GM12878 (cell line): ENCODE data around the gene IFITM2. TPM values are rescaled to one million over a fixed set of nuclear protein-coding genes. Genes with fewer than 3 reads are reported as not detected.

Experiments
- ATAC-seq: fragments of 200-7000 bp; cut with Tn5 transposase; 3 replicates; pipeline ENCODE4 v1.9.1; 2020; ENCODE audit warnings: mild to moderate bottlenecking, moderate library complexity
- BruUV-seq: library from RNA; stranded (reverse); fragments of 400-500 nt; replicated peaks from 2 replicates; lab custom pipeline; 2021; lab: Mats Ljungman, UMichigan
- CTCF ChIA-PET: fragments of 300-600 bp; sonication (Branson Sonifier 250); formaldehyde crosslinking; extraction: SDS; loops from one replicate; lab custom pipeline; 2021; ENCODE audit warnings: inconsistent platforms; lab: Yijun Ruan, JAX
- POLR2A ChIA-PET: fragments of 350-600 bp; formaldehyde crosslinking; extraction: SDS; loops from one replicate; lab custom pipeline; 2021; ENCODE audit warnings: inconsistent platforms; lab: Charles Lee
- RAD21 ChIA-PET: fragments of 300-600 bp; sonication (Branson Sonifier 250); formaldehyde crosslinking; loops from one replicate; lab custom pipeline; 2023; ENCODE audit warnings: antibody characterized with exemption; ENCODE audit not compliant: unreplicated experiment; lab: Charles Lee
- SMC1A ChIA-PET: fragments of 300-600 bp; sonication (Branson Sonifier 250); formaldehyde crosslinking; loops from one replicate; lab custom pipeline; 2023; ENCODE audit not compliant: unreplicated experiment, uncharacterized antibody; lab: Charles Lee
- DNase-seq: peaks from one replicate; pipeline ENCODE4 v3.0.0-alpha.2; 2011; ENCODE audit warnings: low read depth, low spot score
- FAIRE-seq: peaks from 3 replicates; lab custom pipeline; 2011; peaks lifted over from hg19 to GRCh38; lab: Jason Lieb, UNC
- H2AFZ ChIP-seq: 2 replicates; pipeline ENCODE4 v1.6.0; 2011; ENCODE audit warnings: low read depth, low read length, control low read depth; ENCODE audit not compliant: control insufficient read depth
- H3K27ac ChIP-seq: 2 replicates; pipeline ENCODE4 v1.5.1; 2011; ENCODE audit warnings: control low read depth; ENCODE audit not compliant: control insufficient read depth, insufficient read depth
- H3K27me3 ChIP-seq, 2 experiments: replicated peaks in 1 of 2; 2 replicates each; pipeline versions ENCODE4 v1.6.0 to v1.6.1; 2011; ENCODE audit warnings: low read length in 1 of 2; ENCODE audit not compliant: control insufficient read depth in 2 of 2, insufficient read depth in 2 of 2
- H3K36me3 ChIP-seq, 2 experiments: 2 replicates each; pipeline ENCODE4 v1.5.1; 2011; ENCODE audit warnings: low read length in 1 of 2; ENCODE audit not compliant: control insufficient read depth in 2 of 2, insufficient read depth in 2 of 2
- H3K4me1 ChIP-seq: 2 replicates; pipeline ENCODE4 v1.6.1; 2011; ENCODE audit warnings: mild to moderate bottlenecking, low read length, moderate library complexity, mixed read lengths; ENCODE audit not compliant: control insufficient read depth, insufficient read depth
- H3K4me2 ChIP-seq: 2 replicates; pipeline ENCODE4 v1.6.0; 2011; ENCODE audit warnings: control low read depth; ENCODE audit not compliant: control insufficient read depth, insufficient read depth
- H3K4me3 ChIP-seq: fragments of 200-600 bp; sonication (generic); 2 replicates; pipeline ENCODE4 v1.5.1; 2016
- H3K79me2 ChIP-seq: 2 replicates; pipeline ENCODE4 v1.6.0; 2011; ENCODE audit warnings: low read length; ENCODE audit not compliant: control insufficient read depth, insufficient read depth
- H3K9ac ChIP-seq: 2 replicates; pipeline ENCODE4 v1.8.0; 2011; ENCODE audit warnings: low read length, control low read depth, mixed read lengths; ENCODE audit not compliant: control insufficient read depth, insufficient read depth
- H3K9me3 ChIP-seq: replicated peaks from 3 replicates; pipeline ENCODE4 v1.5.1; 2011; ENCODE audit warnings: mild to moderate bottlenecking, low read length; ENCODE audit not compliant: control insufficient read depth, insufficient read depth
- H4K20me1 ChIP-seq: 2 replicates; pipeline ENCODE4 v1.6.0; 2011; ENCODE audit not compliant: control insufficient read depth, insufficient read depth
- ATF7 ChIP-seq: fragments of 450-650 bp; IDR thresholded peaks from 2 replicates; pipeline ENCODE4 v1.6.1; 2016; ENCODE audit warnings: low read depth, mild to moderate bottlenecking
- BCLAF1 ChIP-seq: fragments of 450-650 bp; IDR thresholded peaks from 2 replicates; pipeline ENCODE4 v1.6.1; 2017; ENCODE audit warnings: antibody characterized with exemption, mild to moderate bottlenecking, moderate library complexity
- CEBPB ChIP-seq, 2 experiments: fragments of 150-350 bp in 1 of 2; IDR thresholded peaks; 2 replicates each; pipeline ENCODE4 v1.6.1; 2012 to 2014; ENCODE audit warnings: low read depth in 2 of 2, low read length in 2 of 2, borderline replicate concordance in 1 of 2, inconsistent platforms in 1 of 2
- GABPA ChIP-seq: IDR thresholded peaks from 2 replicates; pipeline ENCODE4 v1.6.1; 2014; ENCODE audit warnings: antibody characterized with exemption, low read depth, mild to moderate bottlenecking, inconsistent platforms
- JUNB ChIP-seq: IDR thresholded peaks from 2 replicates; pipeline ENCODE4 v1.6.1; 2016; ENCODE audit warnings: antibody characterized with exemption, mild to moderate bottlenecking
- KDM1A ChIP-seq: fragments of 200-600 bp; sonication (generic); IDR thresholded peaks from 2 replicates; pipeline ENCODE4 v1.6.1; 2016; ENCODE audit warnings: borderline replicate concordance
- KLF5 ChIP-seq: fragments of 450-650 bp; IDR thresholded peaks from 2 replicates; pipeline ENCODE4 v1.6.1; 2014; ENCODE audit warnings: mild to moderate bottlenecking; ENCODE audit not compliant: partially characterized antibody
- MEF2B ChIP-seq: fragments of 450-650 bp; IDR thresholded peaks from 2 replicates; pipeline ENCODE4 v1.6.1; 2018; ENCODE audit warnings: mild to moderate bottlenecking, moderate library complexity; ENCODE audit not compliant: partially characterized antibody, poor library complexity, severe bottlenecking
- NFYA ChIP-seq: IDR thresholded peaks from 2 replicates; pipeline ENCODE4 v1.6.1; 2011; ENCODE audit warnings: low read depth, mild to moderate bottlenecking, low read length, improper control_type of control experiment, borderline replicate concordance
- NR2F1 ChIP-seq: fragments of 450-650 bp; conservative IDR thresholded peaks from 2 replicates; pipeline ENCODE4 v1.6.1; 2017; ENCODE audit warnings: mild to moderate bottlenecking
- RAD21 ChIP-seq: IDR thresholded peaks from 2 replicates; pipeline ENCODE4 v1.6.1; 2011; ENCODE audit warnings: mild to moderate bottlenecking, low read depth, low read length, moderate library complexity; ENCODE audit not compliant: insufficient read depth
- YY1 ChIP-seq: IDR thresholded peaks from 2 replicates; pipeline ENCODE4 v1.6.1; 2011; ENCODE audit warnings: low read depth, mild to moderate bottlenecking, low read length
- ZBTB11 ChIP-seq: fragments of 450-650 bp; formaldehyde crosslinking; IDR thresholded peaks from 2 replicates; pipeline ENCODE4 v1.5.0; 2022; ENCODE audit warnings: mild to moderate bottlenecking, missing genetic modification characterization
- WGBS: methylation state at CpG from one replicate; pipeline ENCODE4 v1.1.6; 2016; ENCODE audit warnings: low lambda C conversion rate; ENCODE audit not compliant: insufficient replicate concordance, insufficient coverage; ENCODE audit errors: missing lambda C conversion rate; 5-methylcytosine and 5-hydroxymethylcytosine counted together
- in situ Hi-C: fragments of 300-500 bp; cut with MboI; formaldehyde crosslinking; loops from 9 replicates; pipeline ENCODE4 v1.14.3; 2018; ENCODE audit warnings: mixed read lengths
- intact Hi-C: fragments of 100-400 bp; cut with micrococcal nuclease; formaldehyde crosslinking; loops from one replicate; pipeline ENCODE4 v1.14.2; 2022; ENCODE audit not compliant: unreplicated experiment
- polyA plus RNA-seq, 11 experiments: library from polyadenylated mRNA; depleted of rRNA in 4 of 11; unstranded in 6 of 11; stranded (reverse) in 5 of 11; fragments of >200 nt; fragmentation: Nextera tagmentation in 4 of 11; fragmentation: Illumina TruSeq in 1 of 11; extraction: Ambion mirVana in 4 of 11; extraction: Trizol in 1 of 11; gene quantifications; 1 replicate in 1 of 11; 2 replicates in 10 of 11; pipeline versions ENCODE4 v1.2.1 to v1.2.3, GENCODE V29; 2011 to 2016; ENCODE audit warnings: inconsistent platforms in 2 of 11, missing spikeins in 2 of 11, low read depth in 1 of 11
- total RNA-seq, 4 experiments: library from RNA; depleted of rRNA in 3 of 4; stranded (reverse); fragments of >200 nt in 3 of 4; fragmentation: Illumina TruSeq in 1 of 4; extraction: Trizol in 1 of 4; gene quantifications; 2 replicates each; pipeline versions ENCODE4 v1.2.1 to v1.2.3, GENCODE V29; 2013 to 2021
- TF ChIP-seq, protein P1 (sequence below): fragments of 450-650 bp; IDR thresholded peaks from 2 replicates; pipeline ENCODE4 v1.6.1; 2017; ENCODE audit warnings: borderline replicate concordance

Gene IFITM2
- total and polyA plus RNA-seq, 10 of the 15 experiments (the other 5 are each of a cell fraction or from before 2014, with no cell fraction given), result 116 to 3,672 (median 724) TPM

GRCh38 chr11:330694-331357 lies 23.2 kb downstream of the IFITM2 start:
- Histone ChIP-seq H3K9ac (peak overlapping the region; percentile 44; the same call in 1 of the 2 replicates), H3K27me3 (no peaks in the 10 kb centered on the region), H3K4me3 (no peak overlapping the region), H3K36me3 (no peaks in the 10 kb centered on the region), H3K27ac (peak overlapping the region; percentile 82), H3K4me1 (peaks cover 48% of the 10 kb centered on the region), H3K4me2 (peak overlapping the region; percentile 89), H2AFZ (peak overlapping the region; percentile 24), H3K9me3 (peaks cover 5% of the 10 kb centered on the region; the same call in 2 of the 3 replicates), H3K79me2 (peaks cover 4% of the 10 kb centered on the region), H4K20me1 (no peaks in the 10 kb centered on the region)
- DNase-seq (no peak), ATAC-seq (peak; percentile 61), FAIRE-seq (no peak)
- ChIA-PET RAD21 (interaction anchor here (0.5 to 5.2 kb wide), 11 partner anchors 10 to 65 kb away, joined by 3 to 68 read pairs (median 8); no protein-coding TSS in a partner anchor), POLR2A (interaction anchor here (0.5 to 6.0 kb wide), 12 partner anchors 9 to 125 kb away, joined by 3 to 86 read pairs (median 15); partner anchors contain the start of genes BET1L, IFITM1 and RIC8A), CTCF (interaction anchor here (0.8 to 5.4 kb wide), 10 partner anchors 9 to 119 kb away, joined by 3 to 43 read pairs (median 12); partner anchors contain the start of genes IFITM2 and PTDSS2), SMC1A (interaction anchor here (1.1 to 4.5 kb wide), 10 partner anchors 9 to 25 kb away, joined by 3 to 44 read pairs (median 16); no protein-coding TSS in a partner anchor)
- 5% methylated on average over 34 of the region's 34 CpGs for WGBS
- in situ Hi-C loops, result no loop called here
- no TSS peak for BruUV-seq
- intact Hi-C loops, result loop anchor here (2.0 kb wide), 1 partner anchor 16 kb away; the partner anchor contains the start of gene IFITM1
- TF ChIP-seq MEF2B (peak; percentile 43), GABPA (no peak), NFYA (no peak), BCLAF1 (no peak), JUNB (no peak; the same call in 1 of the 2 replicates), NR2F1 (no peak; the same call in none of the 2 replicates), YY1 (no peak), ATF7 (peak; percentile 75), ZBTB11 (no peak), CEBPB (IDR thresholded peaks at IDR 0.05; ENCODE audit: borderline replicate concordance in 1 of 2, low read depth in 2 of 2, low read length in 2 of 2) (no peak), KLF5 (no peak), KDM1A (no peak), RAD21 (no peak)
- TF ChIP-seq, protein P1, sequence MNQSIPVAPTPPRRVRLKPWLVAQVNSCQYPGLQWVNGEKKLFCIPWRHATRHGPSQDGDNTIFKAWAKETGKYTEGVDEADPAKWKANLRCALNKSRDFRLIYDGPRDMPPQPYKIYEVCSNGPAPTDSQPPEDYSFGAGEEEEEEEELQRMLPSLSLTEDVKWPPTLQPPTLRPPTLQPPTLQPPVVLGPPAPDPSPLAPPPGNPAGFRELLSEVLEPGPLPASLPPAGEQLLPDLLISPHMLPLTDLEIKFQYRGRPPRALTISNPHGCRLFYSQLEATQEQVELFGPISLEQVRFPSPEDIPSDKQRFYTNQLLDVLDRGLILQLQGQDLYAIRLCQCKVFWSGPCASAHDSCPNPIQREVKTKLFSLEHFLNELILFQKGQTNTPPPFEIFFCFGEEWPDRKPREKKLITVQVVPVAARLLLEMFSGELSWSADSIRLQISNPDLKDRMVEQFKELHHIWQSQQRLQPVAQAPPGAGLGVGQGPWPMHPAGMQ, result peak; percentile 63; the same call in 1 of the 2 replicates
